Loucy (cell line): Measurements from ENCODE around the gene SNAP25.

Source experiments
- H2AFZ ChIP-seq: fragments of 200-600 bp; sonication (generic); 2 replicates; pipeline ENCODE4 v1.6.0; 2016; ENCODE audit warnings: antibody characterized with exemption, mild to moderate bottlenecking, low read length, moderate library complexity
- H3F3A ChIP-seq: fragments of 200-600 bp; 2 replicates; pipeline ENCODE4 v1.6.0; 2016; ENCODE audit warnings: antibody characterized with exemption, low read depth, mild to moderate bottlenecking
- H3K27me3 ChIP-seq: fragments of 200-600 bp; sonication (generic); 2 replicates; pipeline ENCODE4 v1.6.1; 2014; ENCODE audit warnings: low read length, mild to moderate bottlenecking; ENCODE audit not compliant: insufficient read depth, poor library complexity, severe bottlenecking
- H3K36me3 ChIP-seq: fragments of 200-600 bp; sonication (generic); 2 replicates; pipeline ENCODE4 v1.6.1; 2016; ENCODE audit warnings: low read length; ENCODE audit not compliant: insufficient read depth
- H3K4me1 ChIP-seq: fragments of 200-600 bp; sonication (generic); 2 replicates; pipeline ENCODE4 v1.5.1; 2014; ENCODE audit warnings: low read length, mild to moderate bottlenecking; ENCODE audit not compliant: insufficient read depth, poor library complexity, severe bottlenecking
- H3K4me2 ChIP-seq: fragments of 200-600 bp; sonication (generic); 2 replicates; pipeline ENCODE4 v1.6.0; 2014; ENCODE audit warnings: antibody characterized with exemption, low read length, low read depth, mild to moderate bottlenecking; ENCODE audit not compliant: poor library complexity, severe bottlenecking
- H3K4me3 ChIP-seq: fragments of 200-600 bp; sonication (generic); 2 replicates; pipeline ENCODE4 v1.5.1; 2014; ENCODE audit warnings: low read length, mild to moderate bottlenecking, mixed read lengths; ENCODE audit not compliant: poor library complexity, severe bottlenecking
- H3K79me2 ChIP-seq: fragments of 200-600 bp; sonication (generic); 2 replicates; pipeline ENCODE4 v1.6.1; 2014; ENCODE audit warnings: low read length; ENCODE audit not compliant: insufficient read depth
- H3K9ac ChIP-seq: fragments of 200-600 bp; sonication (generic); 2 replicates; pipeline ENCODE4 v1.6.0; 2014; ENCODE audit warnings: mild to moderate bottlenecking, low read depth, low read length, moderate library complexity; ENCODE audit not compliant: poor library complexity, severe bottlenecking
- H3K9me2 ChIP-seq: fragments of 200-600 bp; sonication (generic); replicated peaks from 2 replicates; pipeline ENCODE4 v1.6.1; 2016; ENCODE audit warnings: low read depth, low read length, mixed read lengths
- H3K9me3 ChIP-seq: fragments of 200-600 bp; sonication (generic); 2 replicates; pipeline ENCODE4 v1.6.1; 2014; ENCODE audit warnings: mild to moderate bottlenecking, antibody characterized with exemption, low read length, low read depth; ENCODE audit not compliant: insufficient read depth
- H4K20me1 ChIP-seq: fragments of 200-600 bp; sonication (generic); 2 replicates; pipeline ENCODE4 v1.6.0; 2014; ENCODE audit warnings: antibody characterized with exemption, low read length, mild to moderate bottlenecking; ENCODE audit not compliant: insufficient read depth, poor library complexity, severe bottlenecking
- CTCF ChIP-seq: fragments of 200-600 bp; sonication (generic); conservative IDR thresholded peaks from 2 replicates; pipeline ENCODE4 v1.5.1; 2014; ENCODE audit warnings: mild to moderate bottlenecking, antibody characterized with exemption, low read length
- EZH2phosphoT487 ChIP-seq: fragments of 200-600 bp; IDR thresholded peaks from 2 replicates; pipeline ENCODE4 v1.6.1; 2018; ENCODE audit warnings: antibody characterized with exemption, mild to moderate bottlenecking, moderate library complexity, borderline replicate concordance

SNAP25 gene

GRCh38 chr20:10339609-10340008 lies 121.0 kb downstream of the SNAP25 start:
- H3K4me1 ChIP-seq: no peaks in the 10 kb centered on the region
- TF ChIP-seq CTCF: no peak
- TF ChIP-seq EZH2phosphoT487: no peak
- no peaks in the 10 kb centered on the region for H4K20me1 ChIP-seq
- no peak overlapping the region for H3K4me3 ChIP-seq
- H3K9ac ChIP-seq: no peak overlapping the region
- no peaks in the 10 kb centered on the region for H3K79me2 ChIP-seq
- H3K27me3 ChIP-seq: no peaks in the 10 kb centered on the region
- no peak overlapping the region for H2AFZ ChIP-seq
- no peaks in the 10 kb centered on the region for H3K9me3 ChIP-seq
- no peaks in the 10 kb centered on the region for H3K36me3 ChIP-seq
- H3F3A ChIP-seq: no peaks in the 10 kb centered on the region
- no peaks in the 10 kb centered on the region for H3K9me2 ChIP-seq
- no peak overlapping the region for H3K4me2 ChIP-seq

GRCh38 chr20:10342152-10342551 lies 123.5 kb downstream of the SNAP25 start:
- H3K79me2 ChIP-seq: no peaks in the 10 kb centered on the region
- no peaks in the 10 kb centered on the region for H3K27me3 ChIP-seq
- TF ChIP-seq EZH2phosphoT487 (no peak), CTCF (no peak)

GRCh38 chr20:10344953-10345352 lies 126.3 kb downstream of the SNAP25 start:
- Histone ChIP-seq H3K9ac (no peak overlapping the region), H3F3A (no peaks in the 10 kb centered on the region), H3K79me2 (no peaks in the 10 kb centered on the region), H2AFZ (no peak overlapping the region), H3K27me3 (no peaks in the 10 kb centered on the region), H3K9me2 (no peaks in the 10 kb centered on the region), H3K4me1 (no peaks in the 10 kb centered on the region), H4K20me1 (no peaks in the 10 kb centered on the region), H3K4me2 (no peak overlapping the region), H3K9me3 (no peaks in the 10 kb centered on the region), H3K36me3 (no peaks in the 10 kb centered on the region), H3K4me3 (no peak overlapping the region)
- TF ChIP-seq EZH2phosphoT487 (no peak), CTCF (no peak)

More at GRCh38 chr20:10342152-10342551, 123.5 kb downstream of the SNAP25 start:
- Histone ChIP-seq H2AFZ (no peak overlapping the region), H3K9me2 (no peaks in the 10 kb centered on the region), H3K9ac (no peak overlapping the region), H3K4me3 (no peak overlapping the region), H3K4me2 (no peak overlapping the region), H3K9me3 (no peaks in the 10 kb centered on the region), H3K4me1 (no peaks in the 10 kb centered on the region), H3K36me3 (no peaks in the 10 kb centered on the region), H4K20me1 (no peaks in the 10 kb centered on the region), H3F3A (no peaks in the 10 kb centered on the region)
